RPMI7951 (cell line): ENCODE data around the gene PDZD2. TPM values are rescaled to one million over a fixed set of nuclear protein-coding genes. Genes with fewer than 3 reads are reported as not detected.
"Not testable (repeated sequence)": the region's sequence is repeated elsewhere in the genome, so short reads cannot be mapped to it uniquely, and the experiment has no call there.

Source experiments
- DNase-seq: peaks from one replicate; pipeline ENCODE4 v3.0.0-alpha.2; 2012; ENCODE audit warnings: low read depth
- total RNA-seq: library from RNA; depleted of rRNA; stranded (reverse); fragments of >200 nt; shearing (Covaris generic); gene quantifications from 2 replicates; pipeline ENCODE4 v1.2.3, GENCODE V29; 2014; rRNA removed

Gene PDZD2
- under 0.01 and 0.10 TPM in 2 replicates for total RNA-seq

DNA sequence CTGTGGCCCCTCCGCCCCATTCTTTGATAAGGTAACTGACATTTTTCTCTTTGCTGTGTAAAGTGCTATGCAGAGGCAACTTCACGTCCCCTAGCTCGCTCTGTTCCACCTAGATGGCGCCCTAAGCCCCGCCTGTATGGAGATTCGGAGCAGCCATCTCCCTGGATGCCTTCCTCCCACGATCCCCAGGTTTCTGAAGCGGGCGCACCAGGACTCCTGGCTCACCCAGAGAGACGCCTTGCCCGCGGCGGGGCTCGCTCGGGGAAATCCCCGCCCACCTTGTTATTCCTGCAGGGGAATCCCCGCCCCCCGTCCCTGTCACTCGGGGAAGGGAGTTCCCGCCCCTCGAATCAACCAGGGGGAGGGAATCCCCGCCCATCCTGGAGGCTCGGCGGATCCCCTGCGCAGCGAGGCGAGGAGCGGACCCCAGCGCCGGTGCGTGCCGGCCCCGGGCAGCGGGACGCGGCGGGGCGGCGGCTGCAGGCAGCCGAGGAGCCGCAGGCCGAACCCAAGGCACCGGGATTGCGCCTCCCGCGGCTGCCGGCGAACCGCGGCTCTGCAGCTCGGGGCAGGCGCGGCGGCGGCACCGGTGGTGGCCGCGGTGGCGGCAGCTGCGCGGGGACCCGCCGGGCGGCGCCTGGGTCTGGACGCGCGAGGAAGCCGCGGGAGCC, at the start of gene PDZD2:
PDZD2 (plus strand) TSS at position 384 of the 671 bp plus-strand sequence.
- DNase-seq, result peak; percentile 55

DNA sequence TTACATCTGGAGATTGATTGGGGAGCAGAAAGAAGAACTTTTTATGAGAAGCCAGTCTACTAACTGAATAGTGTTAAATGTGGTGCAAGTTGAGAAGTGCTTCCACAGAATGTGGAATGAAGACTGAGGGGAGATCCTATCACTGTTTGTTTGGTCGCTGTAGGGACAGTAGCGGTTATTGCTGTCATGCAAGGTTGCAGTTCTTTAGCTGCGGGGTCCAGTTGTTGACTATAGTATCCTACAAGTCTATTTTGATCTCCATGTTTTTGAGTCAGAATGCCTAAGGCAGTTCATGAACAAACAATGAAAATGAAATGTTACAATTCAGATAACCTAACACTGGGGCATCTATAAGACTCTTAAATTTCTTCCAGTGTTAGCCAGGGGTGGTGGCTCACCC, 45.3 kb upstream of the PDZD2 start:
- DNase-seq, result no peak

GRCh38 chr5:31596354-31596753, 42.6 kb upstream of the PDZD2 start:
- DNase-seq, result no peak

DNA sequence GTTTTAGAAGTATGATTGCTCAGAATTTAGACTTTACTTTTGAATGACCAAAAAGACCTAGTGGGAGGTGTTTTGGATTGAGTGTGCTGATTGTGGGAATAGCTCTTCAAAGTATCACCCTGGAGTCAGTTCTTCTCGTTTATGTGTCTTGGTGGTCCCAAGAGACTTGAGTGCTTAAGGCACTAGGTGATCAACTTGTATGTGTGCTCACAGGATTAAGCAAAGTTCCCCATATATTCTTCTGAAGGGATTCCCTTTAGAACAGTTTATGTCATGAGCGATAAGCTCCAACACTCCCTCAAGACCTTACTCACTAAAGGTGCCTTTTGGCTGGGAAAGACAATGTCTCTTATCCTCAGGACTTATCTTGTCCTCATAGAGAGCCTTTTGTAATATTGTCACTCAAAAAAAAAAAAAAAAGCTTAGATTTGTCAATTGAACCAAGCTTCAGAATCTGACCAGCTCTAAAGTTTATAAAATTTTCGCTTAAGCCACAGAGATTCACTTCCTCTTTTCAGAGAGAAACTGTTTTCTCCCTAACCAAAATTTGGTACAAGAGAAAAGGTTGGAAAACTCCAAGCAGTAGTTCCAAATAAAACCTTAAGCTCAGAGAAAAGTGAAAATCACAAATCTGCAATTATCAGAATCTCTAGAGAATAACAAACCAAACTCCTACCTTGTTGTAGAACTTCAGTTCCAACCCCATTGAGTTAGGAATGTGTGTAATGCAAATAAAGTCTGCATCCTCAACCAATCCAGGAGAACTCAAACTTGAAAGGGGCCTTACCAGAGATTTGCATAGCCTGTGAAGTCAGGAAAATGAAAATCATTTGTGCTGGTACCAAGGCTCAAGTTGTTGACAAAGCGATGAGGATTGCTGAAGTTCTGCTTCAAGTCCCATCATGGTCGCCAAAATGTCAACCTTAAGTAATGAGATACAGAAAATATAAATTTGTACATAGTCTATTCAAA, 40.0 kb upstream of the PDZD2 start:
- no peak for DNase-seq

DNA sequence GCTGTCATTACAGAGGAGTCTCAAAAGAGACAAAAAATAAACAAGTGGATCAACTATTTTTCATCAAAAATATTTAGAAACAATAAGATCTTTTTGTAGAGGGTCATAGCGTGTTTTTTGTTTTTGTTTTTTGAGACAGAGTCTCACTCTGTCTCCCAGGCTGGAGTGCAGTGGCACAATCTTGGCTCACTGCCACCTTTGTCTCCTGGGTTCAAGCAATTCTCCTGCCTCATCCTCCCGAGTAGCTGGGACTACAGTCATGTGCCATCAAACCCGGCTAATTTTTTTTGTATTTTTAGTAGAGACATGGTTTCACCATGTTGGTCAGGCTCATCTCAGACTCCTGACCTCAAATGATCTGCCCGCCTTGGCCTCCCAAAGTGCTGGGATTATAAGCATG, 36.6 kb upstream of the PDZD2 start:
- not testable (repeated sequence) for DNase-seq

- no peak for DNase-seq
Observed at GRCh38 chr5:31604240-31604639, 34.7 kb upstream of the PDZD2 start.

GRCh38 chr5:31604644-31605043, 34.3 kb upstream of the PDZD2 start:
- DNase-seq, result no peak

DNA sequence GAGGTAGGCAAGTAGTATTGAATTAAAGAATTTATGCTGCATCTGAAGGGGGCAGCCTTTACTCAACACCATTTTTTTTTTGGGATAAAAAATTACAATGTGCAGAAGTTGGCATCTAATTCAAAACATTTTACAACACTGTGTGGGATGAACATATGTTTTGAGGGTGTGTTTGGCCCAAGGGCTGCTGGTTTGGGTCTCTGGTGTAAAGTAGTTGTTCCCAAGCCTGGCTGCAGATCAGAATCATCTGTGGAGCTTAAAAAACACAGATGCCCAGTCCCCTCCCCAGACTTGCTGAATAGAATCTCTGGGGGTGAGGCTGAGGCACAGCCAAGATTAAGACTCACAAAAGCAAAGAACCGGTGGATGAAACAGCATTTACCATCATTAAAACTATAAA, 33.0 kb upstream of the PDZD2 start:
- no peak for DNase-seq

- no peak for DNase-seq
Observed at GRCh38 chr5:31607546-31607945, 31.4 kb upstream of the PDZD2 start.

DNA sequence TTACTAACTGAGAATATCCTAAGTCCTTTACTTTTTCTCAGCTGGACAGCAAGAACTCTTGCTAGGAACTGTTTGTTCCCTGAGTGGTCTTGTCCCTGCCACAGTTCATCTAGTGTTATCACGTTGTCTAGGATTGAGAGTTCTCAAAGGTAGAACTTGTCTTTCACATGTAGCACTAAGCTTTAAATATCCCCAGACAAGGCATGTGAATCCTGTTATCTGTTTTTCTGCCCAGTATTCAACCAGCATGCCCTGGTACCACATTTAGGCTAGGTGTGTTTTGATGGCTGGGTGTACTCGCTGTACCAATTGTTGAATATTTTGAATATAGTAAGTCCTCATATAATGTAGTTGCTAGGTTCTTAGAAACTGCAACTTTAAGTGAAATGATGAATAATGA, 27.9 kb upstream of the PDZD2 start:
- no peak for DNase-seq

- DNase-seq, result no peak
Observed at GRCh38 chr5:31613651-31614050, 25.3 kb upstream of the PDZD2 start.

- DNase-seq, result no peak
Observed at GRCh38 chr5:31614151-31615020, 24.5 kb upstream of the PDZD2 start.

DNA sequence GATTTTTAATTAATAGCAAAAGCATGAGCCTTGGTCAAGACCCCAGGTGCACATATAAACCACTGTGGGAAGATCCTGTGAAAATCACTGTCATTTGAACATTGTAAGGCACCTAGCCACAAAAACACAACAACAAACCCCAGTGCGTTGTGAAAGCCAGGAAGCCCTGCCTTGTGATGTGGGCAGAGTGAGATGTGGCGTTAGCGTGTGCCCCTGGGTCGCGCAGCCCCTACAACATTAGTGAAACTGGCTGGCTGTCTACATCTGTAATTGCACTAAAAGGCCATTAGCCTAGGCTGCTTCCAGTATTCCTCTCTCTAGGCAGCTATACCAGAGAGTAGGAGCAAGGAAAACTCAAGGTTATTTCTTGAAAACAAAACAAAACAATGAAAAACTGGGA, 21.1 kb upstream of the PDZD2 start:
- no peak for DNase-seq

DNA sequence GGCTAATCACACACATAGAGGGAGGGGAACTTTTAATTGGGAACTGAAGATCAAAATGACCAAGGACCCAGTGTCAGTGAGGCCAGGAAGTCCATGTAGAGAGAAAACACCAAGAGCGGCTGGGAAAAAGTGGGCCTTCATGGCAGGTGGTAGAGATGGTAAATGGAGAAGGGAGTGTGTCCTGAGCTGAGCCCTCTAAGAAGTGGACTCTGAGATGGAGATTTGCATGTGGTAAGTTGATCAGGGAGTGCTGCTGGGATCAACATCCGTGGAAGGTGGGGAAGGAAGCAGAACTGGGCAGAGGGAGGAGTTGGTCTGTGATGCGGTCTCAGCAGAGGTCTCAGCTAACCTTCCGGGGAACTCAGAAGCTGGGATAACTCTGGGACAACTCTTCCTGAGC, 18.9 kb upstream of the PDZD2 start:
- DNase-seq, result no peak

GRCh38 chr5:31623249-31623648, 15.7 kb upstream of the PDZD2 start:
- DNase-seq, result no peak

GRCh38 chr5:31625394-31625793, 13.5 kb upstream of the PDZD2 start:
- DNase-seq, result no peak

DNA sequence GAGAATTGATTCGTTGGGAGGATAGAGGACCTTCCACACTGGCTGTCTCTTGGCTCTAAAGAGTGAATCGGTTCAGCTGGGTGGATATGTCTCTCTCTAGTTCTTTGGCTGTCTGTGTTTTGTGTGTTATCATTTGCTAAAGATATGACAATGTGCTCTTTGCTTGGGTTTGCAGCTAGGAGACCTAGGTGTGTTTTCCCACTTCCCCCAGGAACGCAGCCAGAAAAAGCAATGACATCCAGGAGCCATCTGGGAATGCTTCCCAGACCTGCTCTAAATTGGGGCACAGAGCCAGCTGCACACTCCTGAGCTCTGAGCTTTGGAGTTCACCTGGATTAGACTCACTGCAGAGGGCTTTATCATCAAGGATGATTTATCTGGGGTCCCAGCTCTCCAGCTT, 12.8 kb upstream of the PDZD2 start:
- no peak for DNase-seq

DNA sequence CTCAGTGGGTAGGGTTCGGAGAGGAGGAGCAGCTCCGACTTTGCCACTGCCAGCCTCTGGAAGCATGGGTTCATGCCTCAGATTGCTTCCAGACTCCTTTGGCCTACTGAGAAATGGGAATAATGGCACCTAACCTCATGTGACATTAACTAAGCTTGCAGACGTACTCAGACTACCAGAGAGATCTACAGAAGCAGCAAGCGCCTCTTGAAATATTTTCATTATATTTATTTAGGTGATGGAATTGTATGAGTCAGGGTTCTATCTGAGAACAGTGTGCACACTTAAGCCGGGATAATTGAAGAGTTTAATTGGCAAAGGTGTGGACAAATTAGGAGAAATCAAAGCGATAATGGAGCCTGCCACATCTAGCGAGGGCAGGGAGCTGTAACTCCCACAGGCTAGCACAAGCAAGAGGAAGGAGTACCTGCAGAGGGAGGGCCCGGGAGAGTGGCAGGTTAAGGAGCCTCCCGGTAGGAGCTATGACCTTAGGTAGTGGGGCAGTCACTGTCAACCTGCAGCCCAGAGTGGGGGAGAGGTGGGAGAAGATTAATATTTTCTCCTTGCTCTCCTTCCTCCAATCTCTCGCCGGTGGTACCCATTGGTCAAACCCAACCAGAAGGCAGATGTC, 12.2 kb upstream of the PDZD2 start:
- no peak for DNase-seq

- no peak for DNase-seq
Observed at GRCh38 chr5:31630931-31631330, 8.0 kb upstream of the PDZD2 start.

GRCh38 chr5:31632460-31632859, 6.5 kb upstream of the PDZD2 start:
- no peak for DNase-seq

DNA sequence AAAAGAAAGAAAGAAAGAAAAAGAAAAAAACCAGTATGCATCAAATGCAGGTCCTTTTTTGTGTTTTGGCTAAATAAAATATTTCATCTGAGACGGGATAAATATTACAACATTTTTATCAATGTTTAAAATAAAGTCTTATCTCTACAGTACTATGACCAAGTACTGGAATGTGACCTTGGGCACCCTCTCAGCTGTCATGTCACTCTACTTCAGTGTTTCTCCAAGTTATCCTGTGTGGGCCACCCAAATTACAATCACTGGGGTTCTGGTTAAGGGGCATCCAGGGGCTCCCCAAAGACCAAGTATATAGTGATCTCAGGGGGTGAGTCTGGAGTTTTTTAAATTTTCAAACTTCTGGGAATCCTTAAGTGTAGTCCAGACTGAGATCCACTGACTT, 3.5 kb upstream of the PDZD2 start:
- no peak for DNase-seq

DNA sequence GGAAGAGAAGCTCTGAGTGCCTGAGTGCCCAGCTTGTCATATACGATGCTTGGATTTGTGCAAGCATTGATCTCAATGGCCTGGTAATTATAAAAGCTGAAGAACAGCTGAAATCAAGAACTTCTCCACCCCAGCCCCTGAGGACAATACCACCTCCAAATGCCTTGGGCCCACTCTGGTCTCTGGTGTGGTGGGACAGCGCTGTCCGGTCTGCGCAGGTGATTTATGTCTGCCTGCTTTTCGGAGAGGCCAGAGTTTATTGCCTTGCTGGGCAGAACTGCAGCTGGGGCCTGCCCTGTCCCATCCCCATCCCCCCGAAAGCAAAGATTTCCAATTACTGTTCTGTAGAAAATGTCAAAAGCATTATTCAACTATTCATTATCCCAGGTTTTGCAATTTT, 1.1 kb upstream of the PDZD2 start:
- DNase-seq, result no peak
